Tibial nerve (tissue), 4 donors: ENCODE results near the gene ABHD17B. TPM values are rescaled to one million over a fixed set of nuclear protein-coding genes. Genes with fewer than 3 reads are reported as not detected.

Source experiments
- DNase-seq, 2 donors: peaks; one replicate each; pipeline ENCODE4 v3.0.0-alpha.2; 2019; ENCODE audit warnings: low spot score in 2 of 2
- H3K27ac ChIP-seq, 4 donors: fragments of 200-600 bp; sonication (generic) in 3 of 4; one replicate each; pipeline ENCODE4 v1.5.1; 2017 to 2019; ENCODE audit warnings: mild to moderate bottlenecking in 1 of 4
- H3K27me3 ChIP-seq, 2 donors: fragments of 200-600 bp; sonication (generic) in 1 of 2; one replicate each; pipeline versions ENCODE4 v1.5.1 to v1.6.0; 2017 to 2019
- H3K36me3 ChIP-seq, 3 donors: fragments of 200-600 bp; sonication (generic); one replicate each; pipeline ENCODE4 v1.5.1; 2018 to 2019
- H3K4me1 ChIP-seq, 4 donors: fragments of 200-600 bp; sonication (generic) in 3 of 4; one replicate each; pipeline ENCODE4 v1.5.1; 2017 to 2019
- H3K4me3 ChIP-seq, 4 donors: fragments of 200-600 bp; sonication (generic) in 3 of 4; one replicate each; pipeline ENCODE4 v1.5.1; 2017 to 2019; ENCODE audit warnings: mild to moderate bottlenecking in 1 of 4, moderate library complexity in 1 of 4
- H3K9me3 ChIP-seq, 4 donors: fragments of 200-600 bp; sonication (generic) in 3 of 4; one replicate each; pipeline ENCODE4 v1.5.1; 2017 to 2019
- CTCF ChIP-seq, 5 experiments: fragments of 200-600 bp in 3 of 5; fragments of 450-650 bp in 2 of 5; sonication (generic) in 3 of 5; IDR thresholded peaks; one replicate each; pipeline ENCODE4 v1.5.1; 2016 to 2019; ENCODE audit warnings: antibody characterized with exemption in 5 of 5, mild to moderate bottlenecking in 3 of 5, moderate library complexity in 2 of 5
- EP300 ChIP-seq, 2 donors: sonication (generic); formaldehyde crosslinking; IDR thresholded peaks; one replicate each; pipeline ENCODE4 v1.6.1; 2017; ENCODE audit warnings: antibody characterized with exemption in 2 of 2, mild to moderate bottlenecking in 1 of 2
- POLR2A ChIP-seq, 2 donors: fragments of 450-650 bp; IDR thresholded peaks; one replicate each; pipeline ENCODE4 v1.6.1; 2017; ENCODE audit warnings: antibody characterized with exemption in 2 of 2, mild to moderate bottlenecking in 2 of 2, moderate library complexity in 2 of 2
- WGBS, 2 donors: methylation state at CpG; one replicate each; pipeline ENCODE4 v1.1.5; 2018; 5-methylcytosine and 5-hydroxymethylcytosine counted together
- total RNA-seq, 4 donors: library from RNA; depleted of rRNA; stranded (reverse); fragments of >200 nt; gene quantifications; one replicate each; pipeline ENCODE4 v1.1.0, GENCODE V29; 2016

ABHD17B gene
- total RNA-seq, 4 donors from 2014 or later, result 10.5 to 23.8 (median 18.3) TPM

DNA sequence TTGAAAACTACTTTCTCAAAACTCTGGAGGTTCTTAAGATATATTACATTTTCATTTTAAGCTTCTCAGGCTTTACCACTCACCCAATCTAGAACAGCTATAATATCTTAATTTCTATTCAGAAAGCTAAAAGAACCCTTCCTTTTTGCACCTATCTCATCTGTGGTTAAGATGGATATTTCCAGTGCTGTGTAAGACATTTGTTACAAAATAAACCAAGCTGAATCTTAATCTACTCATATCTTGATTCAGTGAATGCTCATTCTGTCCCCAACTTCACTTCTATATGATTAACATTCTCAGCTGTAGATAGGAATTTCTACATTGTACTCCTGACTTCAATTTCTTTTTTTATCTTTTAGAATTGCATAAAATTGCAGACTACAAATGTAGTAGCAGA is 15.0 kb downstream of the ABHD17B start:
- no peaks in the 10 kb centered on the region for H3K9me3 ChIP-seq
- peaks cover 0 to 20% (median 7%) of the 10 kb centered on the region in 4 donors for H3K4me1 ChIP-seq
- no peak overlapping the region for H3K4me3 ChIP-seq
- no peak overlapping the region for H3K27ac ChIP-seq
- H3K27me3 ChIP-seq, result no peaks in the 10 kb centered on the region
- no peak for TF ChIP-seq POLR2A (IDR thresholded peaks at IDR 0.05)
- TF ChIP-seq EP300 (IDR thresholded peaks at IDR 0.05), result no peak
- no peak for TF ChIP-seq CTCF (IDR thresholded peaks at IDR 0.05)
- no peak for DNase-seq
- H3K36me3 ChIP-seq, result no peaks in the 10 kb centered on the region

GRCh38 chr9:71895117-71895516 is 15.9 kb downstream of the ABHD17B start:
- TF ChIP-seq POLR2A (IDR thresholded peaks at IDR 0.05) (no peak), CTCF (IDR thresholded peaks at IDR 0.05) (no peak), EP300 (IDR thresholded peaks at IDR 0.05) (no peak)
- Histone ChIP-seq H3K4me1 (peaks cover 0 to 14% (median 7%) of the 10 kb centered on the region in 4 donors), H3K4me3 (no peak overlapping the region), H3K27ac (no peak overlapping the region), H3K27me3 (no peaks in the 10 kb centered on the region), H3K36me3 (no peaks in the 10 kb centered on the region), H3K9me3 (no peaks in the 10 kb centered on the region)
- DNase-seq, result no peak

DNA sequence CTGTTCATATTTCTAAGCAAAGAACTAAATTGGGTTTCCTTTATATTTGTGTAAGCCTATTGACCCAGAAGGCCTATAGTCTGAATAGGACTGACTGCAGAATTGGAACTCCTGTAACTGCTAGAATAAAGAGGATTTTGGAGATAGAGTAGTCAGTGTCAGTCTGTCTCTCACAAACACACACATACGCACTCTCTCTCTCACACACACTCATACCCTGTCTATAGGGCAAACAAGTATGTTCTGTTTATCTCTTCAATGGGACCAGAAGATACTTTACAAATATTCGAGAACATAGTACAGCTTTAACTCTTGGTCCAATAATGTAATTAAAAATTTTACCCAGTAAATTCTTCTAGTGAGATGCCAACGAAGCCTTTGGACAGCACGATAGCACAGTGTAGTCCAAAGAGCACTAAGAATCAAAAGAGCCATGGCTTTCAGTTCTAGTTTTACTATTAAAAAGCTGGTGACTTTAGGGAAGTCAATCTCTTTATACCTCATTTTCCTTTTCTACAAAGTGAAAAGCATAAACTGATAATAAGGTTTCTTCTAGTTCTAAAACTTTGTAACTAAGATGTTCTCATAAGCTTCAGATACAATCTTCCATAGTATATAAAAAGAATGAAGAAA is 19.3 kb downstream of the ABHD17B start:
- H3K27me3 ChIP-seq, result no peaks in the 10 kb centered on the region
- no peak for TF ChIP-seq EP300 (IDR thresholded peaks at IDR 0.05)
- no peak for TF ChIP-seq POLR2A (IDR thresholded peaks at IDR 0.05)
- TF ChIP-seq CTCF (IDR thresholded peaks at IDR 0.05), result no peak
- 89 to 91% methylated on average over 4 of the region's 4 CpGs for WGBS, 2 donors

DNA sequence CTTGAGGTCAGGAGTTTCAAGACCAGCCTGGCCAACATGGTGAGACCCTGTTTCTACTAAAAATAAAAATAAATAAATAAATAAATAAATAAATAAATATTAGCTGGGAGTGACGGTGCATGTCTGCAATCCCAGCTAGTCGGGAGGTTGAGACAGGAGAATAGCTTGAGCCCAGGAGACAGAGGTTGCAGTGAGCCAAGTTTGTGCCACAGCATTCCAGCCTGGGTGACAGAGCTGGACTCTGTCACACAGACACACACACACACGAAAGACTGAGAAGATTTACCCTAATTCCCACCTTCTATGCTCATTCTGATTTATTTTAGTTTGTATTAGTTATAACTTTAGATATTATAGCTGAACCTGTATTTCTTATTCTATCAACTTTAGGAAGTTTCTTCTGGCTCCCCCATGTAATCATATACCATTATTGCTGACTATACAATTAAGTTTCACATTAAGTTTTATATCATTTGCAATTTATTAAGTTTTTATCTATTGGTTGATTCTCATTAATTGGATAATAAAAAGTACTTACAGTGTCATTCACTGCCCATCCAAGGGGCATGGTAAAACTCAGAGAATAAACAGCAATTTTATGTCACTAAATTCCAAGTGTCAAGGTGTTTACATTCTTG is 20.8 kb downstream of the ABHD17B start:
- no peaks in the 10 kb centered on the region for H3K9me3 ChIP-seq
- H3K27ac ChIP-seq, result no peak overlapping the region
- no peak for DNase-seq
- no peaks in the 10 kb centered on the region for H3K27me3 ChIP-seq
- 81 to 85% methylated on average over 3 of the region's 3 CpGs for WGBS, 2 donors
- TF ChIP-seq POLR2A (IDR thresholded peaks at IDR 0.05) (no peak), EP300 (IDR thresholded peaks at IDR 0.05) (no peak), CTCF (IDR thresholded peaks at IDR 0.05) (no peak)
- peaks cover 0 to 11% (median 0%) of the 10 kb centered on the region in 4 donors for H3K4me1 ChIP-seq
- no peaks in the 10 kb centered on the region for H3K36me3 ChIP-seq
- no peak overlapping the region for H3K4me3 ChIP-seq

More for the DNA sequence above, 19.3 kb downstream of the ABHD17B start:
- Histone ChIP-seq H3K9me3 (no peaks in the 10 kb centered on the region), H3K4me1 (peaks cover 0 to 11% (median 4%) of the 10 kb centered on the region in 4 donors), H3K27ac (no peak overlapping the region), H3K4me3 (no peak overlapping the region), H3K36me3 (no peaks in the 10 kb centered on the region)
- no peak for DNase-seq

DNA sequence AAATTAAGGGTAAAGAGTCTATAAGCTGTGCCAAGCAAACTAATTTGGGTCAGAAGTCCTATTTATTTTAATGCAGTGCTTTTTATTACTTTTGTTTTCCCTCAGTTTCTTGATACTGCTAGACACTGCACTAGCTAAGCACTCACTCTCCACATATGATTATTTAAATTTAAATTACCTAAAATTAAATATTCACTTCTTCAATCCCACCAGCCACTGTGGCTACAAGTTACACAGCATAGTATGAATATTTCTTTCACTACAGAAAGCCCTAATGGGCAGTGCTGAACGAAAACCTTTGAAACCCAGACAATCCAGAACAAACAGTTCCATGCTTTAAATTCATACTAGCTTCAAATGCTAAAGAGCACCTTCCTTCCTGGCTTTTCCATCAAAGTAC is 23.6 kb downstream of the ABHD17B start:
- Histone ChIP-seq H3K4me1 (peaks cover 0 to 11% (median 0%) of the 10 kb centered on the region in 4 donors), H3K36me3 (peaks cover 0 to 15% (median 0%) of the 10 kb centered on the region in 3 donors), H3K27me3 (no peaks in the 10 kb centered on the region), H3K27ac (no peak overlapping the region), H3K4me3 (no peak overlapping the region), H3K9me3 (peaks cover 0 to 17% (median 7%) of the 10 kb centered on the region in 4 donors)
- no peak for DNase-seq
- TF ChIP-seq POLR2A (IDR thresholded peaks at IDR 0.05) (no peak), CTCF (IDR thresholded peaks at IDR 0.05) (no peak), EP300 (IDR thresholded peaks at IDR 0.05) (no peak)
- 60 to 62% methylated on average over 1 of the region's 1 CpG for WGBS, 2 donors
